ENCODE results near the gene KCNN2.
"Not testable (repeated sequence)": the region's sequence is repeated elsewhere in the genome, so short reads cannot be mapped to it uniquely, and the experiment has no call there.

The KCNN2 gene

GRCh38 chr5:114418176-114419066 lies 56.6 kb downstream of the KCNN2 start:
- TF ChIP-seq, protein P1, sequence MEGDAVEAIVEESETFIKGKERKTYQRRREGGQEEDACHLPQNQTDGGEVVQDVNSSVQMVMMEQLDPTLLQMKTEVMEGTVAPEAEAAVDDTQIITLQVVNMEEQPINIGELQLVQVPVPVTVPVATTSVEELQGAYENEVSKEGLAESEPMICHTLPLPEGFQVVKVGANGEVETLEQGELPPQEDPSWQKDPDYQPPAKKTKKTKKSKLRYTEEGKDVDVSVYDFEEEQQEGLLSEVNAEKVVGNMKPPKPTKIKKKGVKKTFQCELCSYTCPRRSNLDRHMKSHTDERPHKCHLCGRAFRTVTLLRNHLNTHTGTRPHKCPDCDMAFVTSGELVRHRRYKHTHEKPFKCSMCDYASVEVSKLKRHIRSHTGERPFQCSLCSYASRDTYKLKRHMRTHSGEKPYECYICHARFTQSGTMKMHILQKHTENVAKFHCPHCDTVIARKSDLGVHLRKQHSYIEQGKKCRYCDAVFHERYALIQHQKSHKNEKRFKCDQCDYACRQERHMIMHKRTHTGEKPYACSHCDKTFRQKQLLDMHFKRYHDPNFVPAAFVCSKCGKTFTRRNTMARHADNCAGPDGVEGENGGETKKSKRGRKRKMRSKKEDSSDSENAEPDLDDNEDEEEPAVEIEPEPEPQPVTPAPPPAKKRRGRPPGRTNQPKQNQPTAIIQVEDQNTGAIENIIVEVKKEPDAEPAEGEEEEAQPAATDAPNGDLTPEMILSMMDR (IDR thresholded peaks at IDR 0.05; ENCODE audit: low read depth, low read length) = no peak
- DNase-seq (ENCODE audit: extremely low read depth, low read depth) = no peak

- TF ChIP-seq, protein P1 (IDR thresholded peaks at IDR 0.05; ENCODE audit: low read depth, low read length) = no peak
- no peak for DNase-seq (ENCODE audit: extremely low read depth, low read depth)
Measured at GRCh38 chr5:114419067-114419388, 57.2 kb downstream of the KCNN2 start.

GRCh38 chr5:114419959-114420358 lies 58.1 kb downstream of the KCNN2 start:
- TF ChIP-seq, protein P1 (IDR thresholded peaks at IDR 0.05; ENCODE audit: low read depth, low read length) = no peak
- no peak for DNase-seq (ENCODE audit: extremely low read depth, low read depth)

DNA sequence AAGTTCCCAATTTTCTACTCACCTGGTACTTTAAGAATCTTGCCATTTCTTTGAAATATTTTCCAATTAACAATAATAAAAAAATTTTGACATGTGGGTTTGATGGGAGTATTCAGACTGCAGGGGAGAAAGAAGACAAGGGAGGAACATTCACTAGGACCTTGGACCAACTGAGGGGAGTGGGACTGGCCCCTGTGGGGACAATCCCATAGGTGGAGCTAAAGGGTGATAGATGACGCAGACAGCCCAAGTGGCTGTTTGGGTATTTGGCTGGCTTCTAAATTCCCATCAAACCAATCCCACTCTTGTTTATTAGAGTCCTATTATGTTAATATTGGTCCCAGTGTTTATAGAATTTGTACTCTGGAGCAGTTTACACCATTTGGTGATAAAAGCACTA lies 65.3 kb downstream of the KCNN2 start:
- DNase-seq (ENCODE audit: extremely low read depth, low read depth) = no peak
- TF ChIP-seq, protein P1 (IDR thresholded peaks at IDR 0.05; ENCODE audit: low read depth, low read length) = no peak

DNA sequence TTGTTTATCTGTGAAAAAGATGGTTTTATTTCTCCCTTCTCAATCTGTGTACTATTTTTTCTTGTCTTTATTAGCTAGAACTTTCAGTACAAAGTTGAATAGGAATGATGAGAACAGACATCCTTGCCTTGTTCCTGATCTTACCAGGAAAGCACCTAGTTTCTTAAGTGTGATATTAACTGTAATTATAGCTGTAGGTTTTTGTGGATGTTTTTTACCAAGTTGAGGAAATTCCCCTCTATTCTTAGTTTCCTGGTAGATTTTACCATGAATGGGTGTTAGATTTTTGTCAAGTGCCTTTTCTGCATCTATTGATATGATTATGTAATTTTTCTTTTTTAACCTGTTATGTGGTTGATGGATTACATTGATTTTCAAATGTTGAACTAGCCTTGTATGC lies 68.7 kb downstream of the KCNN2 start:
- TF ChIP-seq, protein P1 (IDR thresholded peaks at IDR 0.05; ENCODE audit: low read depth, low read length) = no peak
- DNase-seq (ENCODE audit: extremely low read depth, low read depth) = no peak

GRCh38 chr5:114432684-114433083 lies 70.8 kb downstream of the KCNN2 start:
- not testable (repeated sequence) for DNase-seq (ENCODE audit: extremely low read depth, low read depth)

DNA sequence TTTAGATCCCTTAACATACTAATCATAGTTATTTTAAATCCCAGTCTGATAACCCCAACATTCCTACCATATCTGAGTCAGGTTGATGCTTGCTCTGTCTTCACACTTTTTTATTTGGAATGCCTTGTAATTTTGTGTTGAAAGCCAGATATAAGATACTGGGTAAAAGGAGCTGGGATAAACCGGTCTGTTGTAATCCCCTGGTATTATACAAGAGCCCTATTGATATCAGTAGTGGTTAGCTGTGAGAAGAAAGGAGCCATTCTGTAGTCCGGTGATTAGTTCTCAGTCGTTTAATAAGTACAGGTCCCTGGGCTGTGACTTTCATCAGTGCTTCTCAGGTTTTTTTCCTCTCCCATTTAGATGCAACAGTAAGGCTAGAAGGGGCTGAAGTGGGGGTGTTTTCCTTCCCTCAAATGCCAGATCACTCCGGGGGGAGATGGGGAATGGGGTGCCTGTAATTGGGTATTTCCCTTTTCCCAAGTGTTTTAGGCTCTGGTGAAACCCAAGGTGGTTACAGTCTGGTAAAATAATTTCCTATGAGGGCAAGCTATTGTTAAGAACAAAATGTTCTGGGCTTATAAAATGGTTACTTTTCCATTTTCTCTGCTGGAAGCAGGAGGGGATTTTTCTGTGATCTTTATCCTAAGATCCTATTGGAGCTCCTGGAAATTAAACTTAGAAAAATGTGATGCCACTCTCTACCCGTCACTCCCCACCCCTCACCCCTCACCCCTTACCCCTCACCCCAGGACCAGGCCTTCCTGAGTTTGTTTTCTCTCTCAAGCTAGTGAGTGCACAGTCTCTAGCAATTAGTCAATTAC lies 72.7 kb downstream of the KCNN2 start:
- TF ChIP-seq, protein P1 (IDR thresholded peaks at IDR 0.05; ENCODE audit: low read depth, low read length) = no peak
- DNase-seq (ENCODE audit: extremely low read depth, low read depth) = no peak

Measured in AG09319 (cell line).